HG03196 (cell line): ENCODE data around the gene OLFML2A.

ENCODE experiments used
- ATAC-seq: cut with Tn5 transposase; IDR thresholded peaks from one replicate; pipeline ENCODE4 v1.9.1; 2021; ENCODE audit not compliant: unreplicated experiment

Gene OLFML2A

GRCh38 chr9:124794902-124795491 lies 18.1 kb downstream of the OLFML2A start:
- ATAC-seq, result no peak

DNA sequence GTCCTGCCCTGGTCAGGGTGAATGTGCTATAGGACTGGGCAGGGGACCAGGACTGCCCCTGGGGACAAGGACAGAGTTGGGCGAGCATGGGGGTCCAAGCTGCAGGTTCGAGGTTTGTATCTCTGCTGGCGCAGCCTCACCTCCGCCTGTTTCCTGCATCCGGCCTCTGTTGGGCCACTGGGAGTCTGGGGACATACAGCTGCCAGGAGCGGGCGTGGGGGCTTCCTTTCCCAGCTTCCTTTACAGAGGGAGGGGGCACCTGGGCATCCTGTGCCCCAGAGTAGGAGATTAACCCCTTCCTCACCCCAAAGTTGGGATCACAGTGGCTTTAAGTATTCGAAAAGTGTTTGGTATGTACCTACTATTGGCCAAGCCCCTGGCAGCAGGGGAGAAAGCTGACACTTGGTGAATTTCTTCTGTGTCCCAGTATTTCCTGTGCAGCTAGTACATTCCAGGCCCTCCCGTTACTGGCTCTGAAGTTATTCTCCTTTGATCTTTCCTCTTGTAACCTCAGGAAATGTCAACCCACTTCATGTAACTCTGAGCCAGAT lies 19.0 kb downstream of the OLFML2A start:
- no peak for ATAC-seq

DNA sequence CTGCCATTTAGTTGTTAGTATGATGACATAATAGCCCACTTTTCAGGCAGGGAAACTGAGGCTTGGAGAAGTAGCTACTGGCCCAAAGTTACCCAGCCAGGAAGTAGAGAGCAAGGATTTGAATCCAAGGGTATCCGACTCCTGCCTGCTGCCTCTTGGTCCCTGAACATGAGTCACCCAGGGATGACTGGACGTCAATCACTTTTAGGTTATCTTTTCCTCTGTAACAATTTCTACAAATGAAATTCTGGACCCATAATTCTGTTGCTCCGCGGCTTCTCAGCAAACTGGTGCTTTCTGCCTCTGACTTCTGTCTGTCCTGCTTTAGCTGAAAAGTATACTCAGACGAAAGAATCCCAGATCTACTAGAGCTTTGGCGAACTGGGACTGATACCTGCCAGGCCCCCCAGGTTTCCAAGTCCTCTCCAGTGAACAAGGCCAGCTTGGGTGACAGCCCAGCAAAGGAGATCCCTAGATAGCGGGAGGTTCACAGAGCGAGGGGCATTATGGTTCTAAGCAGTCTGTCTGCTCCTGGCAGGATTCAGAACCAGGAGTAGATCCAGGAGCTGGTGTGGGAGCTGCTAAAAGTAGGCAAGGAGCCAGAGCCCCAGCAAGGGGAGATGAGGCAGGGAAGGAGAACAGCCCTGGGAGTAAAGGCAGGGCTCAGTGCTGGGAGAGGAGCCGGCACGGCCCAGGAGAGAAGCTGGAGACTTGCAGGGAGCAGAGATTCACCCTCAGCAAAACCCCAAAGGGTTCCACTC lies 20.6 kb downstream of the OLFML2A start:
- ATAC-seq, result no peak

DNA sequence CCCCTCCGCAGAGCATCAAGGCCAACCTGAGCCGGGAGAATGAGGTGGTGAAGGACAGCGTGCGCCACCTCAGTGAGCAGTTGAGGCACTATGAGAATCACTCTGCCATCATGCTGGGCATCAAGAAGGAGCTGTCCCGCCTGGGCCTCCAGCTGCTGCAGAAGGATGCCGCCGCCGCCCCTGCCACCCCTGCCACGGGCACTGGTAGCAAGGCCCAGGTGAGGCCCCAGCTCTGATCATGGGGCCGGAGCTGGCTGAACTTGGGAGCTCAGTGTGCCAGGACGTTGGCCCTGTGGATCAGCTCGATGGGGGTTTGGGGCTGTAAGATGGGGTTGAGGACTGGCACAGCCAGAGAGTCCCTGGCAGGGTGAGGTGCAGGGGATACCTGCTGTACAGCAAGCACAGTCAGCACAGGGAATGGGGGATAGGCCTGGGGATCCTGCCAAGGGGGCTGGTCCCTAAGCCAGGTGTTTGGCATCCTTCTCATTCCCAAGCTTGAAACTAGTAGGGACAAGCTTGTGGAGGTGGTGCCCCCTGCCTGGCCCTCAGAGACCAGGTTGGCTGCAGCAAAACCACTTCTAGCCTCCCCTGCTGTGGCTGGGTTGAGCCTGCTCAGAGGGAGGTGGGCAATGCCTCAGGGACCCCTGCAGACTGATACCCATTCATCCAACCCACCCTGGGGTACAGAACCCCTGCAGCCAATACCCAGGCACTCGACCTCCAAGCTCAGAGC lies 22.5 kb downstream of the OLFML2A start:
- ATAC-seq, result no peak

DNA sequence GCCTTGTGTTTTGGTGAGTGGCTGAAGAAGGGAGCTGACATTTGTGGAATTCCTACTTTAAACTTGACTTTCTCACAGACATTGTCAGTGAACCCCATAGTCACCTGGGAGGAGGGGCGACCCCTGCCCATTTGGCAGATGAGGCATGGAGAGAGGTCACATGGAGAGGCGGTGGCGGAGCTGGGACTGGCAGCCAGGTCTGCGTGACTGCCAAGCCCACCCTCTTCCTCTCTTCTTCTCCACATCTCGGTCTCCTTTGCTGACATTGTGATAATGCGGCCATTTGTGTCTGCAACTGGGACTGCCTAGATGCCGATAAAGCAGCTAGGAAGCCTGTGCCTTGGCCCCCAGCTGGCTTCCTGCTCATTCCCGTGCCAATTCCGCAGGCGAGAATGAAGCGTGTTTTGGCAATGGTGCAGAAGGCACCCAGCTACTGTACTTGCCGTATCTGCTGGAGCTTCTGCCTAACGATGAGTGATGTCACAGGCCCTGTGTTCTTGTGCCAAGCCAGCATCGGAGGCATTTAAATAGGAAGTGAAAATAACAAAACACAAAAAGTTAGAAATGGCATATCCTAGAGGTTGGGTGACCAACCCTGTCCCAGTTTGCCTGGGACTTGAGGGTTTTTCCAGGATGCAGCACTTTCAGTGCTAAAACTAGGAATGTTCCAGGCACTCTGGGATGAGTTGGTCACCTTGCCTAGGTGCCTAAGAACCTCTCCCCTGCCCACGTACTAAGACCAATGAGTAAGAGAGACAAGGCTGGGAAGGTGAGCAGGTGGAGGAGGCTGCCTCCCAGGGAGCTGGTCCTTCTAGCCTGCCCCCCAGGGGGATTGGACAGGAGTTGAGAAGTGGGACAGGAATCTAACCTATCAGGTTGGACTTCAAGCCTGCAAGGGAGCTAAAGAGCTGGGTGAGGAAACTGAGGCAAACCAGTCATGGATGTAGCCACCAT lies 23.6 kb downstream of the OLFML2A start:
- no peak for ATAC-seq

GRCh38 chr9:124801356-124801755 lies 24.4 kb downstream of the OLFML2A start:
- no peak for ATAC-seq

- ATAC-seq, result no peak
Observed at GRCh38 chr9:124802426-124802825, 25.5 kb downstream of the OLFML2A start.

- ATAC-seq, result no peak
Observed at GRCh38 chr9:124803911-124804310, 27.0 kb downstream of the OLFML2A start.

DNA sequence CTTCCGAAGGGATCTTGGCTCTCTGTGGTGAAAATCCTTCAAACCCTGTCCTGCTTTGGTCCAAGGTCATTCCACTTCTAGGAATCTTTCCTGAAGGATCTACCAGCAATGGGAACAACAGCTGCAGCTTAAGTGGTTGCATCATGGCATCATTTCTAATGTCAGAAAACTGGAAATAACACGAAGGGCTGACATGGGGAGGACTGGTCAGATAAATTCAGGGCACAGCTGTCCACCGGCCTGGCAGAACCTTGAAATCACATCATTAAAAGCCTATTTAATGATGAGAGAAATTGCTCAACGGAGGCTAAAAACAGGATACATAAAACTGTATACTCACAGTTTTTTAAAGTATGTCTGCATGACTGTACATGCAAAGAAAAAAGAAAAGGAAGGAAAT lies 28.3 kb downstream of the OLFML2A start:
- ATAC-seq, result no peak

DNA sequence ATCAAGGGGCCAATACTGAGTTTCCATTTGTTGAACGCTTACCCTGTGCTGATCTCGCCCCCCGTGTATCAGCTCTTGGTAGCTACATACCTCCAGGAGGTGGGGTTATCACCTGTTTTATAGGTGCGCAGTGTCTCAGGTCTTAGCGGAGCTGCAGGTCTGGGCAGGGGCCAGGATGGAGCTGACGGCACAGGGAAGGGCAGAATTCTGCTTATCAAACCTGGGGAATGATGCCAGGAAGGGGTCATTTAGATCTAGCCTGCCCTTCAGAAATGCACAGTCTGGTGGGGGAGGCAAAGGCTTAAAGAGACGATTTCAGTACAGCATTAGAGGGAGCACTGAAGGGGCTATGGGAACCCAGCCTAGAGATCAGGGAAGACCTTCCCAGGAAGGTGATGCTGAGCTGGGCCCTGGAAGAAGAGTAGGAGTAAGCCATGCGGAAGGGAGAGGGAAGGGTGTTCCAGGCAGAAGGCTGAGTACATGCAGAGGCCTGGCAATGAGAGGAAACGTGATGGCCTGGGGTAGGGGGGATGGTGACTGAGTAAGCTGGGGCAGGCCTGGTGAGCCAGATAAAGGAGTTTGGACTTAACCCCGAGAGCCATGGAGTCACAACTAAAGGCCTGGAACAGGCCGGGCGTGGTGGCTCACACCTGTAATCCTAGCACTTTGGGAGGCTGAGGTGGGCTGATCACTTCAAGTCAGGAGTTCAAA lies 31.5 kb downstream of the OLFML2A start:
- ATAC-seq, result no peak

DNA sequence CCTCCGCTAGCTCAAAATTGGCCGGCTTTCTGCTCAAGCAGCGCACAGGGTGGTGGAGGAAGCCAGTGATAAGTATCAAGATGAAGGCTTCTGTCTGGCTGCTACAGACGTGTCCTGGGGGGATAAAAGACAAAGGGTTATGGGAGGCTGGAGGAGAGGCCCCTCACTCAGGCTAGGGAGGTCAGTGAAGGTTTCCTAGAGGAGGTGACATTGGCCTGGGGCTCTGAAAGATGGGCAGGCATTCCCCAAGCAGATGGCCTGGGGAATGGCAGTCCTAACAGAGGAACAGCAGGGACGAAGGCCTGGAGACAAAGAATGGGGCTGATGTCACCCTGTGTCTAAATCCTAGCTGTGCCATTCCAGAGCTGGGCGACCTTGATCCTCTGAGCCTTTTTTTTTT lies 32.3 kb downstream of the OLFML2A start:
- ATAC-seq, result no peak

- ATAC-seq, result no peak
Observed at GRCh38 chr9:124809741-124810500, 33.0 kb downstream of the OLFML2A start.

DNA sequence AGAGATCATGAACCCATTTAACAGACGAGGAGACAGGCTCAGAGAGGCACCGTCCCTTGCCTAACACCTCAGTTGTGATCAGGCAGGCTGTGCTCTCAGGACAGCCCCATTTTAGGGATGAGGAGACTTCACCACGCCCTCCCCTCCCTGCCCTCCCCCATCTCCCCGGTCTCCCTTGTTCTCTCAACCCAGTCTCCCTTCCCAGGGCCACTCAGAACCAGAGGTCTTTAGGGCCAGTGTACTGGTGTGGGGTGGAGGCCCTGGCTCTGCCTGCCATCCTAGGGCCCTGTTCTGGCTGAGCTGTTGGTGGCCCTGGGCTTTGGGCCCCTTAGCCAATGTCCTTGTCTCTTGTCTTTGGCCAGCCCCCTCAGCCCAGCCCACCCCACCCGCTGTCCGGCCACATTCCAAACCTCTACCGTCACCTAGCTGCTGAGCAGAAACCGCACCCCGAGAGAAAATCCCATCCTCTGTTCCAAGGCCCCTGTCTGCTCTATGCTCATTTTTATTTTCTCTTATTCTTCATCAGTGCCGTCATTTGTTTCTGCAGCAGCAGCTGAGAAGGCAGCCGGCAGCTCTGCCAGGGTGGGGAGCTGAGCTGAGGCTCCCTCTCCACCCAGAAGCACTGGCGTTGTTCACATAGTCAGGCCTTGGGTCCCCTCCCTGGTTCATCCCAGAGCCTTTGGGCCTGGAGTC lies 33.9 kb downstream of the OLFML2A start:
- ATAC-seq, result no peak

GRCh38 chr9:124812441-124812876 lies 35.5 kb downstream of the OLFML2A start:
- no peak for ATAC-seq

- no peak for ATAC-seq
Observed at GRCh38 chr9:124813041-124813440, 36.1 kb downstream of the OLFML2A start.

- ATAC-seq, result no peak
Observed at GRCh38 chr9:124813501-124814163, 36.7 kb downstream of the OLFML2A start.

DNA sequence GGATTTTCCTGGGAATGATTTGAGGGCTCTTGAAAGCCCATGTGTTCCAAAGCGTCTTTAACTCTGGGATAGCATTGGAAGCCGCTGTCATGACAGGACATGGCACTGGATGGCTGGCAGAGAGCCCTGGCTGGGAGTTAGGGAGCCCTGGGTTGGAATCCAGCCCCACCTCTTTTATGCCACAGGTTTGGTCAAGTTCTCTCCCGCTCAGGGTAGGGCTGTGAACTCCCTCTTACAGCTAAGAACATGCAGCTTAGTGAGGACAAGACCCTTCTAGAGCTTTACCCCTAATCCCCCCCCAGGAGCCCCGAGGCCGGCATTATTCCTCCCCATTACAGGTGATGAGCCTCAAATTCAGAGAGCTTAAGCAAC lies 37.2 kb downstream of the OLFML2A start:
- ATAC-seq, result no peak

- no peak for ATAC-seq
Observed at GRCh38 chr9:124815601-124816000, 38.7 kb downstream of the OLFML2A start.
